ENCODE measurements around the gene PAFAH1B2.
"Not testable (repeated sequence)": the region's sequence is repeated elsewhere in the genome, so short reads cannot be mapped to it uniquely, and the experiment has no call there.

Gene PAFAH1B2

GRCh38 chr11:117127171-117127901 is 16.8 kb upstream of the PAFAH1B2 start:
- DNase-seq (ENCODE audit: low read depth): no peak

- DNase-seq (ENCODE audit: low read depth): no peak
These were observed 15.8 kb upstream of the PAFAH1B2 start for GRCh38 chr11:117128289-117128688.

GRCh38 chr11:117130396-117130795 is 13.7 kb upstream of the PAFAH1B2 start:
- not testable (repeated sequence) for DNase-seq (ENCODE audit: low read depth)

GRCh38 chr11:117130879-117131278 is 13.2 kb upstream of the PAFAH1B2 start:
- DNase-seq (ENCODE audit: low read depth): no peak

- DNase-seq (ENCODE audit: low read depth): no peak
These were observed 9.7 kb upstream of the PAFAH1B2 start for GRCh38 chr11:117134431-117134830.

GRCh38 chr11:117134979-117135378 is 9.1 kb upstream of the PAFAH1B2 start:
- not testable (repeated sequence) for DNase-seq (ENCODE audit: low read depth)

- DNase-seq (ENCODE audit: low read depth): not testable (repeated sequence)
These were observed 6.6 kb upstream of the PAFAH1B2 start for GRCh38 chr11:117137223-117138086.

GRCh38 chr11:117143390-117143789 is 697 bp upstream of the PAFAH1B2 start:
- no peak for DNase-seq (ENCODE audit: low read depth)

GRCh38 chr11:117144477-117145392 is 648 bp downstream of the PAFAH1B2 start:
- DNase-seq (ENCODE audit: low read depth): no peak

- DNase-seq (ENCODE audit: low read depth): no peak
These were observed 1.3 kb downstream of the PAFAH1B2 start for GRCh38 chr11:117145393-117145761.

GRCh38 chr11:117146521-117146920 is 2.4 kb downstream of the PAFAH1B2 start:
- no peak for DNase-seq (ENCODE audit: low read depth)

- DNase-seq (ENCODE audit: low read depth): no peak
These were observed 8.0 kb downstream of the PAFAH1B2 start for GRCh38 chr11:117152066-117152465.

GRCh38 chr11:117154468-117154867 is 10.4 kb downstream of the PAFAH1B2 start:
- DNase-seq (ENCODE audit: low read depth): no peak

GRCh38 chr11:117157507-117157906 is 13.4 kb downstream of the PAFAH1B2 start:
- DNase-seq (ENCODE audit: low read depth): no peak

GRCh38 chr11:117159892-117160291 is 15.8 kb downstream of the PAFAH1B2 start:
- no peak for DNase-seq (ENCODE audit: low read depth)

GRCh38 chr11:117160826-117161225 is 16.7 kb downstream of the PAFAH1B2 start:
- no peak for DNase-seq (ENCODE audit: low read depth)

GRCh38 chr11:117166491-117166890 is 22.4 kb downstream of the PAFAH1B2 start:
- DNase-seq (ENCODE audit: low read depth): no peak

GRCh38 chr11:117169736-117170135 is 25.6 kb downstream of the PAFAH1B2 start:
- DNase-seq (ENCODE audit: low read depth): no peak

GRCh38 chr11:117170210-117170609 is 26.1 kb downstream of the PAFAH1B2 start:
- no peak for DNase-seq (ENCODE audit: low read depth)

GRCh38 chr11:117171007-117171403 is 26.9 kb downstream of the PAFAH1B2 start:
- no peak for DNase-seq (ENCODE audit: low read depth)

- no peak for DNase-seq (ENCODE audit: low read depth)
These were observed 27.4 kb downstream of the PAFAH1B2 start for GRCh38 chr11:117171404-117172061.

Measured in stimulated activated CD8-positive, alpha-beta memory T cell treated with anti-CD3 and anti-CD28 coated beads, Interleukin-15, amount 100 ng/mL, for 24 hours (primary cell).